NCI-H510A treated with DMSO at 0.1 percent for 48 hours (cell line): ENCODE measurements around the gene COL8A1.
"Not testable (repeated sequence)": the region's sequence is repeated elsewhere in the genome, so short reads cannot be mapped to it uniquely, and the experiment has no call there.

Source experiments
- DNase-seq: peaks from one replicate; lab custom pipeline; 2025; lab: John Stamatoyannopoulos, UW

Gene COL8A1

GRCh38 chr3:99805160-99805559 is 166.8 kb downstream of the COL8A1 start:
- DNase-seq = no peak

- DNase-seq = peak; percentile 19
Measured at GRCh38 chr3:99808163-99808794, 169.9 kb downstream of the COL8A1 start.

GRCh38 chr3:99809565-99809964 is 171.2 kb downstream of the COL8A1 start:
- DNase-seq = no peak

- no peak for DNase-seq
Measured at GRCh38 chr3:99810403-99810802, 172.0 kb downstream of the COL8A1 start.

DNA sequence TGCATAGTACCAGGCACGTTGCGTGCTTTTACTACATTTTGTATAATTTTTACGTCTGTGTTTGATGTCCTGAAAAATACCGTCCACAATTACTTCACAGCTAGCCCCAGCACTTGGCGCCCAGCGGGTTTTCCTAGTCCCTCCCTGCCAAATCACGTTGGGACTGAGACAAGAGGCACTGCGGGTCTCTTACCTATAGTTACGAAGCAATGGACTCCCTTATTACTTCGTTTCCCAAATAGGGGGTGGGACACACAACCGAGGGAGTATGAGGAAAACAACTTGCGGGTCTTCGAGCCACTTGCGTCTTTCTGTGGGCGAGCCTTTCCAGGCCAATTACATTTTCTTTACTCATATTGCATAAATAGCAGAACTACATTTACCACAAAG is 178.6 kb downstream of the COL8A1 start:
- DNase-seq = no peak

GRCh38 chr3:99817437-99818240 is 179.2 kb downstream of the COL8A1 start, which contains the start of gene CMSS1:
Gene CMSS1 (plus strand): TSS chr3:99817862.
- peak; percentile 77 for DNase-seq

DNA sequence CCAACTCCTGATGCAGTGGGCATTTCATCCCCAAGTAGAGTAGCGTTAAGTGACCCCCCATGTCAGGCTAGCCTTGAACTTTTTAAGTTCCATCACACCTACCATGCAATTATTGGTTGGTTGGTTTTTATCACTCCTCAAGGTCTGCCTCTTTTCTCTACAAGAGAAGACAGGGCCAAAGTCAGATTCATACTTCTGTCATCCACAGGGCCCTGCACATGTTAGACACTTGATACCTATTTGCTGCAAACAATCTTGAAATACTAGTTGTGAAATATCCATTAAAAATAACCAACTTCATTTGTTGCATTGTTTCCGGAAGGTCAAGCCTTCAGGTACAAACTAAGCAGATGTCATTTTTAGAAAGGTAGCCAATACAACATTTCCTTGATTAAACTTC is 180.4 kb downstream of the COL8A1 start:
- DNase-seq = no peak

- DNase-seq = no peak
Measured at GRCh38 chr3:99823723-99824711, 185.6 kb downstream of the COL8A1 start.

- no peak for DNase-seq
Measured at GRCh38 chr3:99825004-99825640, 186.7 kb downstream of the COL8A1 start.

- DNase-seq = no peak
Measured at GRCh38 chr3:99829844-99830243, 191.4 kb downstream of the COL8A1 start.

GRCh38 chr3:99833617-99834205 is 195.3 kb downstream of the COL8A1 start:
- no peak for DNase-seq

- DNase-seq = no peak
Measured at GRCh38 chr3:99834211-99834957, 196.0 kb downstream of the COL8A1 start.

DNA sequence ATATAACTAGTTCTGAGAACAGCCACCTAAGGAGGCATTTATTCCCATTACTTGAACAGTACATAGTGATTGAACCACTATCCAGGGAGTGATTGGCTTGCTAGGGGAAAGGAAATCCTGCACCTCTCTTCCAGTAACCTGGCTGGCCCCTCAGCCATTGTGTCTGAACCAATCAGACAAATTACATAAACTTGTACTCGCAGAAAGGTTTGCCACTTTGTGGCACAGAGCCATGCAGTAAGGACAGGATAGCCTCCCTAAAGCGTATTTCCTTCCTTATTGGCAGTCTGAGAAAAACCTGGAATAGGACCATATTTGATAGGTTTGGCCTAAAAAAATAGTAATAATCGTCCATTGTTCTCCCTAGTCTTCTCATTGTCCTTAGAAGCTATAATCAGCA is 198.3 kb downstream of the COL8A1 start:
- DNase-seq = no peak

DNA sequence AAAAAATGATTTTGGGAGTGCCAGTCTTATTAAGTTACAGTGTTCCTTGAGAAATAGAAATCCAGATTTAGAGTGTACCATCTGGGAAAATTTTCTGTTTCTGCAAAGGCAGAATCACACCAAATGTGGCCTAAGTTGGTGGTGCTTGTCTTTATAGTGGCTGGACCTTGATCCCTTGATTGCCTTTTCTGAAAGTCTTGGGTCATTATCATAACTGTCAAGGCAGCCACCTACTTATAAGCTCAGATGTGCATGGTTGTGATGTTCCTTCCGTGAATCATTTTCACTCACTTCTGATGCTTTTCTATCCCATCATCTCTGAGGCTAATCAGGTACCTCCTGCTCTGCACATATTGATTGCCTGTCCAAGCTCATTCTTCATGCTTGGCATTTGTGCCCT is 199.3 kb downstream of the COL8A1 start:
- DNase-seq = no peak

DNA sequence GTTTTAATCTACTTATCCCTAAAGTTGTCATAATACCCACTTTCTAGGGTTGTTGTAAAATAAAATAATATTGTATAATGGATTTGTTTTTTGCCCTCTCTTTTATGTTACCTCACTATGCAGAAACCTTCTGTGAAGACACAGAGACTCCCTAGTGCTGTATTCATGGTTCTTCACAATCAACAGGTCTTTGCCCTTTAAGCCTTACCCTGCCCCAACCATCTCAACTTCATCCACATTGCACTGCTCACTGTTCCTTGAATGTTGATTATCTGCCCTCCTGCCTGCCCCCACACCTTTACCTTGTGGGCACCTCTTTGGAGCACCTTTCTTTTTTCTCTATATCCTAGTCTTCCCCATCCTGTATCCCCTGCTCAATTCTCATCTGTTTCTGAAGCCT is 200.4 kb downstream of the COL8A1 start:
- DNase-seq = no peak

DNA sequence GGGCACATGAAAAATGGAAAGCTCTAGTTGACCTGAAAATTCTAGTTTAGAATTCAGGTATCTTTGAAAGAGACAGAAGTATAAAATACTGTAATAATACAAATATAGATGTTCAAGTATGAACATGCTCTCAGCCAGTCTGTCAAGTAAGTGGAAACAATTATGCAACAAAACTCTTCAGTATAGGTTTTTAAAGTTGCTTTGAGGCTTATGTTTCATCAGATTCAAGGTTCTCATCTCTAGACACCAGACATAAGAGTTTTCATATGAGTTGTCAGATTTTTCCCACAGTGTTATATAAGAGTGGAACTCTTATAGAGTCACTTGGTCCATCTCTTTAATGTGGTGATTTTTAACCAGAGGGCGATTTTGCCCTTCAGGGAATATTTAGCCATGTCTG is 201.2 kb downstream of the COL8A1 start:
- DNase-seq = no peak

DNA sequence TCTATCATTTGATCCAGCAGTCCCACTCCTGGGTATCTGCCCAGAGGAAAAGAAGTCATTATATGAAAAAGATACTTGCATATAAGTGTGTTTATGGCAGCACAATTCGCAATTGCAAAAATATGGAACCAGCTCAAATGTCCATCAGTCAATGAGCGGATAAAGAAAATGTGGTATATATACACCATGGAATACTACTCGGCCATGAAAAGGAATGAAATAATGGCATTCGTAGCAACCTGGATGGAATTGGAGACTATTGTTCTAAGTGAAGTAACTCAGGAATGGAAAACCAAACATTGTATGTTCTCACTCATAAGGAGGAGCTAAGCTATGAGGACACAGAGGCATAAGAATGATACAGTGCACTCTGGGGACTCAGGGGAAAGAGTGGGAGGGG is 203.6 kb downstream of the COL8A1 start:
- not testable (repeated sequence) for DNase-seq

- peak; percentile 27 for DNase-seq
Measured at GRCh38 chr3:99842826-99843589, 204.6 kb downstream of the COL8A1 start.

DNA sequence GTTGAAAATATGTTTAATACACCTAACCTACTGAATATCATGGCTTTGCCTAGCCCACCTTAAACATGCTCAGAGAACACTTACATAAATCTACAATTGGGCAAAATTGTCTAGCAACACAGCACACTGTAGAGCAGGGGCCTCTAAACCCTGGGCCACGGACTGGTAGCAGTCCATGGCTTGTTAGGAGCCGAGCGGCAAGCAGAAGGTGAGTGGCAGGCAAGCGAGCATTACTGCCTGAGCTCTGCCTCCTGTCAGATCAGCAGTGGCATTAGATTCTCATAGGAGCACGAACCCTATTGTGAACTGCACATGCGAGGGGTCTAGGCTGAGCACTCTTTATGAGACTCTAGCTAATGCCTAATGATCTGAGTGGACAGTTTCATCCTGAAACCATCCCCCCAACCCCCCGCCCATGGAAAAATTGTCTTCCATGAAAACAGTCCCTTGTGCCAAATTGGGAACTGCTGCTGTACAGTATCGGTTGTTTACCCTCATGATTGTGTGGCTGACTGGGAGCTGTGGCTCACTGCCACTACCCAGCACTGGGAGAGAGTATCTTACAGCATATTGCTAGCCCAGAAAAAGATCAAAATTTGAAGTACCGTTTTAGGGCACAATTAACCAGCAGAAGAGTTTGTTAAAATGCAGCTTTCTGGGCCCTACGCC is 205.3 kb downstream of the COL8A1 start:
- DNase-seq = no peak
